ENCODE data around the gene VPS72. TPM values are rescaled to one million over a fixed set of nuclear protein-coding genes. Genes with fewer than 3 reads are reported as not detected.
A peak's percentile ranks its signal among the peaks of the same experiment; 100 is the strongest.

The VPS72 gene
- total RNA-seq, 1 donor from 2014 or later, result 35.0 TPM

GRCh38 chr1:151135433-151136385, 54.3 kb downstream of the VPS72 start:
- H3K9me3 ChIP-seq (ENCODE audit: control insufficient read depth in 3 of 3, low read length in 3 of 3), result no peaks in the 10 kb centered on the region
- H3K27me3 ChIP-seq (ENCODE audit: control insufficient read depth in 3 of 3, insufficient read depth in 3 of 3, low read length in 3 of 3), result no peaks in the 10 kb centered on the region
- H3K36me3 ChIP-seq (ENCODE audit: control insufficient read depth in 3 of 3, insufficient read depth in 3 of 3, low read length in 3 of 3), result peaks cover 70 to 78% (median 70%) of the 10 kb centered on the region in 3 donors
- peak overlapping the region; percentile 64 for H3K27ac ChIP-seq (ENCODE audit: low read depth, low read length)
- no peak overlapping the region for H3K4me3 ChIP-seq (ENCODE audit: low read length in 3 of 3)
- peaks cover 36 to 65% (median 59%) of the 10 kb centered on the region in 3 donors for H3K4me1 ChIP-seq (ENCODE audit: control insufficient read depth in 3 of 3, insufficient read depth in 3 of 3, low read length in 3 of 3)
- H3K9ac ChIP-seq (ENCODE audit: low read depth in 1 of 3, low read length in 3 of 3), result peak overlapping the region; percentile 14 to 62 (median 23)

GRCh38 chr1:151134991-151135390, 55.0 kb downstream of the VPS72 start:
- Histone ChIP-seq H3K4me3 (ENCODE audit: low read length in 3 of 3) (no peak overlapping the region), H3K36me3 (ENCODE audit: control insufficient read depth in 3 of 3, insufficient read depth in 3 of 3, low read length in 3 of 3) (peaks cover 64 to 73% (median 65%) of the 10 kb centered on the region in 3 donors)

GRCh38 chr1:151134396-151134795, 55.6 kb downstream of the VPS72 start:
- Histone ChIP-seq H3K4me1 (ENCODE audit: control insufficient read depth in 3 of 3, insufficient read depth in 3 of 3, low read length in 3 of 3) (peaks cover 39 to 54% (median 48%) of the 10 kb centered on the region in 3 donors), H3K4me3 (ENCODE audit: low read length in 3 of 3) (no peak overlapping the region), H3K27me3 (ENCODE audit: control insufficient read depth in 3 of 3, insufficient read depth in 3 of 3, low read length in 3 of 3) (no peaks in the 10 kb centered on the region), H3K36me3 (ENCODE audit: control insufficient read depth in 3 of 3, insufficient read depth in 3 of 3, low read length in 3 of 3) (peaks cover 58 to 67% (median 60%) of the 10 kb centered on the region in 3 donors), H3K9me3 (ENCODE audit: control insufficient read depth in 3 of 3, low read length in 3 of 3) (no peaks in the 10 kb centered on the region), H3K27ac (ENCODE audit: low read depth, low read length) (no peak overlapping the region), H3K9ac (ENCODE audit: low read depth in 1 of 3, low read length in 3 of 3) (no peak overlapping the region)

More at GRCh38 chr1:151134991-151135390, 55.0 kb downstream of the VPS72 start:
- peaks cover 39 to 60% (median 54%) of the 10 kb centered on the region in 3 donors for H3K4me1 ChIP-seq (ENCODE audit: control insufficient read depth in 3 of 3, insufficient read depth in 3 of 3, low read length in 3 of 3)
- H3K27ac ChIP-seq (ENCODE audit: low read depth, low read length), result peak overlapping the region; percentile 44
- peak overlapping the region in 2 of 3 donors; percentile 14 to 62 for H3K9ac ChIP-seq (ENCODE audit: low read depth in 1 of 3, low read length in 3 of 3)
- H3K27me3 ChIP-seq (ENCODE audit: control insufficient read depth in 3 of 3, insufficient read depth in 3 of 3, low read length in 3 of 3), result no peaks in the 10 kb centered on the region
- H3K9me3 ChIP-seq (ENCODE audit: control insufficient read depth in 3 of 3, low read length in 3 of 3), result no peaks in the 10 kb centered on the region

- H3K27me3 ChIP-seq (ENCODE audit: control insufficient read depth in 3 of 3, insufficient read depth in 3 of 3, low read length in 3 of 3), result no peaks in the 10 kb centered on the region
- no peak overlapping the region for H3K27ac ChIP-seq (ENCODE audit: low read depth, low read length)
- H3K4me1 ChIP-seq (ENCODE audit: control insufficient read depth in 3 of 3, insufficient read depth in 3 of 3, low read length in 3 of 3), result peaks cover 39 to 52% (median 45%) of the 10 kb centered on the region in 3 donors
- H3K4me3 ChIP-seq (ENCODE audit: low read length in 3 of 3), result no peak overlapping the region
- H3K36me3 ChIP-seq (ENCODE audit: control insufficient read depth in 3 of 3, insufficient read depth in 3 of 3, low read length in 3 of 3), result peaks cover 48 to 56% (median 50%) of the 10 kb centered on the region in 3 donors
- no peaks in the 10 kb centered on the region for H3K9me3 ChIP-seq (ENCODE audit: control insufficient read depth in 3 of 3, low read length in 3 of 3)
- peak overlapping the region in 1 of 3 donors; percentile 25 for H3K9ac ChIP-seq (ENCODE audit: low read depth in 1 of 3, low read length in 3 of 3)
Measured at GRCh38 chr1:151133018-151133806, 56.8 kb downstream of the VPS72 start.

GRCh38 chr1:151132335-151133017, 57.5 kb downstream of the VPS72 start:
- H3K9me3 ChIP-seq (ENCODE audit: control insufficient read depth in 3 of 3, low read length in 3 of 3), result no peaks in the 10 kb centered on the region

GRCh38 chr1:151131701-151132334, 58.2 kb downstream of the VPS72 start:
- H3K4me1 ChIP-seq (ENCODE audit: control insufficient read depth in 3 of 3, insufficient read depth in 3 of 3, low read length in 3 of 3), result peaks cover 37 to 43% (median 37%) of the 10 kb centered on the region in 3 donors
- H3K27me3 ChIP-seq (ENCODE audit: control insufficient read depth in 3 of 3, insufficient read depth in 3 of 3, low read length in 3 of 3), result no peaks in the 10 kb centered on the region
- peaks cover 34 to 44% (median 39%) of the 10 kb centered on the region in 3 donors for H3K36me3 ChIP-seq (ENCODE audit: control insufficient read depth in 3 of 3, insufficient read depth in 3 of 3, low read length in 3 of 3)
- no peaks in the 10 kb centered on the region for H3K9me3 ChIP-seq (ENCODE audit: control insufficient read depth in 3 of 3, low read length in 3 of 3)
- peak overlapping the region; percentile 44 for H3K27ac ChIP-seq (ENCODE audit: low read depth, low read length)
- H3K4me3 ChIP-seq (ENCODE audit: low read length in 3 of 3), result peak overlapping the region; percentile 54 to 63 (median 55)
- peak overlapping the region in 2 of 3 donors; percentile 50 to 73 for H3K9ac ChIP-seq (ENCODE audit: low read depth in 1 of 3, low read length in 3 of 3)

More at GRCh38 chr1:151132335-151133017, 57.5 kb downstream of the VPS72 start:
- Histone ChIP-seq H3K4me3 (ENCODE audit: low read length in 3 of 3) (no peak overlapping the region), H3K27me3 (ENCODE audit: control insufficient read depth in 3 of 3, insufficient read depth in 3 of 3, low read length in 3 of 3) (no peaks in the 10 kb centered on the region), H3K4me1 (ENCODE audit: control insufficient read depth in 3 of 3, insufficient read depth in 3 of 3, low read length in 3 of 3) (peaks cover 39 to 45% (median 41%) of the 10 kb centered on the region in 3 donors), H3K9ac (ENCODE audit: low read depth in 1 of 3, low read length in 3 of 3) (peak overlapping the region in 1 of 3 donors; percentile 73), H3K36me3 (ENCODE audit: control insufficient read depth in 3 of 3, insufficient read depth in 3 of 3, low read length in 3 of 3) (peaks cover 41 to 49% (median 43%) of the 10 kb centered on the region in 3 donors), H3K27ac (ENCODE audit: low read depth, low read length) (peak overlapping the region; percentile 44)

GRCh38 chr1:151130987-151131586, 58.9 kb downstream of the VPS72 start:
- Histone ChIP-seq H3K4me3 (ENCODE audit: low read length in 3 of 3) (peak overlapping the region; percentile 54 to 63 (median 55)), H3K27me3 (ENCODE audit: control insufficient read depth in 3 of 3, insufficient read depth in 3 of 3, low read length in 3 of 3) (no peaks in the 10 kb centered on the region), H3K4me1 (ENCODE audit: control insufficient read depth in 3 of 3, insufficient read depth in 3 of 3, low read length in 3 of 3) (peaks cover 29 to 36% (median 30%) of the 10 kb centered on the region in 3 donors), H3K27ac (ENCODE audit: low read depth, low read length) (peak overlapping the region; percentile 44), H3K36me3 (ENCODE audit: control insufficient read depth in 3 of 3, insufficient read depth in 3 of 3, low read length in 3 of 3) (peaks cover 27 to 37% (median 31%) of the 10 kb centered on the region in 3 donors), H3K9me3 (ENCODE audit: control insufficient read depth in 3 of 3, low read length in 3 of 3) (no peaks in the 10 kb centered on the region), H3K9ac (ENCODE audit: low read depth in 1 of 3, low read length in 3 of 3) (peak overlapping the region in 2 of 3 donors; percentile 51 to 73)

- H3K4me1 ChIP-seq (ENCODE audit: control insufficient read depth in 3 of 3, insufficient read depth in 3 of 3, low read length in 3 of 3), result peaks cover 8 to 15% (median 14%) of the 10 kb centered on the region in 3 donors
- H3K9me3 ChIP-seq (ENCODE audit: control insufficient read depth in 3 of 3, low read length in 3 of 3), result no peaks in the 10 kb centered on the region
- no peak overlapping the region for H3K9ac ChIP-seq (ENCODE audit: low read depth in 1 of 3, low read length in 3 of 3)
- H3K27me3 ChIP-seq (ENCODE audit: control insufficient read depth in 3 of 3, insufficient read depth in 3 of 3, low read length in 3 of 3), result no peaks in the 10 kb centered on the region
- no peak overlapping the region for H3K27ac ChIP-seq (ENCODE audit: low read depth, low read length)
- H3K4me3 ChIP-seq (ENCODE audit: low read length in 3 of 3), result no peak overlapping the region
- peaks cover 5 to 14% (median 9%) of the 10 kb centered on the region in 3 donors for H3K36me3 ChIP-seq (ENCODE audit: control insufficient read depth in 3 of 3, insufficient read depth in 3 of 3, low read length in 3 of 3)
Measured at GRCh38 chr1:151128800-151129199, 61.2 kb downstream of the VPS72 start.
